ENCODE results near the gene SMCP. TPM values are rescaled to one million over a fixed set of nuclear protein-coding genes. Genes with fewer than 3 reads are reported as not detected.

The SMCP gene
- total and polyA plus RNA-seq, 2 donors (not counting 1 experiment from before 2014, with no cell fraction given): not detected

- Histone ChIP-seq H3K79me2 (ENCODE audit: control insufficient read depth, insufficient read depth, low read length) (no peaks in the 10 kb centered on the region), H3K36me3 (replicated peaks in 1 of 2; ENCODE audit: control extremely low read depth in 1 of 2, control insufficient read depth in 1 of 2, extremely low read depth in 1 of 2, insufficient read depth in 2 of 2, low read length in 1 of 2) (no peaks in the 10 kb centered on the region), H3K27ac (ENCODE audit: low read length in 2 of 2) (no peak overlapping the region), H3K27me3 (replicated peaks in 1 of 4; ENCODE audit: control extremely low read depth in 1 of 4, control insufficient read depth in 3 of 4, insufficient read depth in 4 of 4, low read length in 3 of 4) (peaks cover 0 to 12% (median 3%) of the 10 kb centered on the region in 4 experiments), H3K4me2 (replicated peaks; ENCODE audit: low read depth, low read length, poor library complexity, severe bottlenecking) (no peak overlapping the region), H3K4me3 (ENCODE audit: control extremely low read depth in 1 of 5, extremely low read depth in 1 of 5, insufficient read depth in 1 of 5, low read depth in 2 of 5, low read length in 4 of 5) (no peak overlapping the region), H3K4me1 (ENCODE audit: control insufficient read depth in 2 of 2, insufficient read depth in 2 of 2, low read length in 2 of 2) (no peaks in the 10 kb centered on the region), H3K9ac (ENCODE audit: low read length) (no peak overlapping the region), H4K20me1 (ENCODE audit: control insufficient read depth, insufficient read depth, low read length, poor library complexity, severe bottlenecking) (no peaks in the 10 kb centered on the region), H2AFZ (ENCODE audit: insufficient read depth, low read depth, low read length, poor library complexity, severe bottlenecking) (no peak overlapping the region), H3K9me3 (ENCODE audit: control extremely low read depth in 1 of 3, control insufficient read depth in 2 of 3, insufficient read depth in 1 of 3, low read length in 2 of 3) (peaks cover 0 to 18% (median 0%) of the 10 kb centered on the region in 3 donors)
- Mint-ChIP-seq H3K4me3 (no peak overlapping the region), H3K4me1 (no peaks in the 10 kb centered on the region), H3K27me3 (peaks cover 50% of the 10 kb centered on the region), H3K9me3 (ENCODE audit: insufficient read depth) (no peaks in the 10 kb centered on the region), H3K27ac (no peak overlapping the region)
- POLR2A ChIA-PET: no interaction called here
- WGBS (ENCODE audit: insufficient coverage): 100% methylated on average over 3 of the region's 3 CpGs
- TF ChIP-seq CTCF (IDR thresholded peaks at IDR 0.05): no peak
- DNase-seq (no peak), ATAC-seq (ENCODE audit: low read depth) (no peak)
- CTCF ChIA-PET: no interaction called here
- intact Hi-C loops (cut with micrococcal nuclease): no loop called here
These were observed 31.1 kb downstream of the SMCP start for GRCh38 chr1:152909206-152909605.

- Histone ChIP-seq H2AFZ (ENCODE audit: insufficient read depth, low read depth, low read length, poor library complexity, severe bottlenecking) (no peak overlapping the region), H4K20me1 (ENCODE audit: control insufficient read depth, insufficient read depth, low read length, poor library complexity, severe bottlenecking) (no peaks in the 10 kb centered on the region), H3K9me3 (ENCODE audit: control extremely low read depth in 1 of 3, control insufficient read depth in 2 of 3, insufficient read depth in 1 of 3, low read length in 2 of 3) (peaks cover 0 to 18% (median 0%) of the 10 kb centered on the region in 3 donors), H3K79me2 (ENCODE audit: control insufficient read depth, insufficient read depth, low read length) (no peaks in the 10 kb centered on the region), H3K27ac (ENCODE audit: low read length in 2 of 2) (no peak overlapping the region), H3K27me3 (replicated peaks in 1 of 4; ENCODE audit: control extremely low read depth in 1 of 4, control insufficient read depth in 3 of 4, insufficient read depth in 4 of 4, low read length in 3 of 4) (peaks cover 0 to 8% (median 4%) of the 10 kb centered on the region in 4 experiments), H3K4me2 (replicated peaks; ENCODE audit: low read depth, low read length, poor library complexity, severe bottlenecking) (no peak overlapping the region), H3K36me3 (replicated peaks in 1 of 2; ENCODE audit: control extremely low read depth in 1 of 2, control insufficient read depth in 1 of 2, extremely low read depth in 1 of 2, insufficient read depth in 2 of 2, low read length in 1 of 2) (no peaks in the 10 kb centered on the region), H3K9ac (ENCODE audit: low read length) (no peak overlapping the region), H3K4me3 (ENCODE audit: control extremely low read depth in 1 of 5, extremely low read depth in 1 of 5, insufficient read depth in 1 of 5, low read depth in 2 of 5, low read length in 4 of 5) (no peak overlapping the region), H3K4me1 (ENCODE audit: control insufficient read depth in 2 of 2, insufficient read depth in 2 of 2, low read length in 2 of 2) (no peaks in the 10 kb centered on the region)
- Mint-ChIP-seq H3K4me3 (no peak overlapping the region), H3K27ac (no peak overlapping the region), H3K27me3 (peaks cover 43% of the 10 kb centered on the region), H3K4me1 (no peaks in the 10 kb centered on the region), H3K9me3 (ENCODE audit: insufficient read depth) (no peaks in the 10 kb centered on the region)
- intact Hi-C loops (cut with micrococcal nuclease): no loop called here
- POLR2A ChIA-PET: no interaction called here
- TF ChIP-seq CTCF (IDR thresholded peaks at IDR 0.05) (no peak), EZH2 (IDR thresholded peaks at IDR 0.05; ENCODE audit: borderline replicate concordance, insufficient read depth, low read depth, low read length, poor library complexity, severe bottlenecking) (no peak)
- 75% methylated on average over 1 of the region's 1 CpG for WGBS (ENCODE audit: insufficient coverage)
- ATAC-seq (ENCODE audit: low read depth): no peak
- CTCF ChIA-PET: no interaction called here
- no peak for DNase-seq
These were observed 34.3 kb downstream of the SMCP start for GRCh38 chr1:152912471-152912870.
